Activated CD8-positive, alpha-beta memory T cell treated with anti-CD3 and anti-CD28 coated beads for 48 hours (primary cell): ENCODE data around the gene ERG.

Source experiments
- DNase-seq, 3 experiments: peaks; one replicate each; pipeline ENCODE4 v3.0.0-alpha.2; 2020; ENCODE audit warnings: low read depth in 2 of 3, low spot score in 2 of 3

Gene ERG

GRCh38 chr21:38361324-38361723, 137.0 kb downstream of the ERG start:
- no peak for DNase-seq

GRCh38 chr21:38359835-38360234, 138.4 kb downstream of the ERG start:
- DNase-seq: no peak

GRCh38 chr21:38359090-38359489, 139.2 kb downstream of the ERG start:
- DNase-seq: no peak

- no peak for DNase-seq
Measured at GRCh38 chr21:38358666-38359065, 139.6 kb downstream of the ERG start.

GRCh38 chr21:38358098-38358497, 140.2 kb downstream of the ERG start:
- no peak for DNase-seq

- DNase-seq: no peak
Measured at GRCh38 chr21:38356883-38357625, 141.2 kb downstream of the ERG start.

- DNase-seq: peak; percentile 48 to 64 (median 63)
Measured at GRCh38 chr21:38355992-38356781, 142.1 kb downstream of the ERG start.

- DNase-seq: no peak
Measured at GRCh38 chr21:38355353-38355752, 142.9 kb downstream of the ERG start.

GRCh38 chr21:38354746-38355145, 143.5 kb downstream of the ERG start:
- DNase-seq: no peak

- DNase-seq: no peak
Measured at GRCh38 chr21:38354231-38354630, 144.0 kb downstream of the ERG start.

- DNase-seq: no peak
Measured at GRCh38 chr21:38352536-38353219, 145.6 kb downstream of the ERG start.

- no peak for DNase-seq
Measured at GRCh38 chr21:38351961-38352521, 146.2 kb downstream of the ERG start.

GRCh38 chr21:38351176-38351959, 146.9 kb downstream of the ERG start:
- no peak for DNase-seq

- no peak for DNase-seq
Measured at GRCh38 chr21:38350684-38351083, 147.6 kb downstream of the ERG start.

GRCh38 chr21:38349977-38350376, 148.3 kb downstream of the ERG start:
- DNase-seq: no peak

GRCh38 chr21:38349111-38349746, 149.0 kb downstream of the ERG start:
- no peak for DNase-seq

- DNase-seq: no peak
Measured at GRCh38 chr21:38346286-38346685, 152.0 kb downstream of the ERG start.

GRCh38 chr21:38343691-38344090, 154.6 kb downstream of the ERG start:
- DNase-seq: no peak

- no peak for DNase-seq
Measured at GRCh38 chr21:38342739-38343138, 155.5 kb downstream of the ERG start.

- DNase-seq: no peak
Measured at GRCh38 chr21:38341546-38342012, 156.7 kb downstream of the ERG start.
